Stimulated activated CD4-positive, alpha-beta T cell treated with anti-CD3 and anti-CD28 coated beads, Interleukin-15, amount 100 ng/mL, for 48 hours (primary cell): ENCODE results near the gene MYMX.
"Not testable (repeated sequence)": the region's sequence is repeated elsewhere in the genome, so short reads cannot be mapped to it uniquely, and the experiment has no call there.

Experiments
- DNase-seq, 2 donors: peaks; one replicate each; pipeline ENCODE4 v3.0.0-alpha.2; 2020; ENCODE audit warnings: low read depth in 2 of 2

The MYMX gene

GRCh38 chr6:44216677-44217331 is at the start of gene MYMX:
TSS of gene MYMX (plus strand) at chr6:44216926. CDS start at chr6:44217472, 546 bp downstream.
- DNase-seq = no peak

- DNase-seq = no peak
Measured at GRCh38 chr6:44167567-44167966, 49.2 kb upstream of the MYMX start.

- DNase-seq = no peak
Measured at GRCh38 chr6:44169154-44169553, 47.6 kb upstream of the MYMX start.

DNA sequence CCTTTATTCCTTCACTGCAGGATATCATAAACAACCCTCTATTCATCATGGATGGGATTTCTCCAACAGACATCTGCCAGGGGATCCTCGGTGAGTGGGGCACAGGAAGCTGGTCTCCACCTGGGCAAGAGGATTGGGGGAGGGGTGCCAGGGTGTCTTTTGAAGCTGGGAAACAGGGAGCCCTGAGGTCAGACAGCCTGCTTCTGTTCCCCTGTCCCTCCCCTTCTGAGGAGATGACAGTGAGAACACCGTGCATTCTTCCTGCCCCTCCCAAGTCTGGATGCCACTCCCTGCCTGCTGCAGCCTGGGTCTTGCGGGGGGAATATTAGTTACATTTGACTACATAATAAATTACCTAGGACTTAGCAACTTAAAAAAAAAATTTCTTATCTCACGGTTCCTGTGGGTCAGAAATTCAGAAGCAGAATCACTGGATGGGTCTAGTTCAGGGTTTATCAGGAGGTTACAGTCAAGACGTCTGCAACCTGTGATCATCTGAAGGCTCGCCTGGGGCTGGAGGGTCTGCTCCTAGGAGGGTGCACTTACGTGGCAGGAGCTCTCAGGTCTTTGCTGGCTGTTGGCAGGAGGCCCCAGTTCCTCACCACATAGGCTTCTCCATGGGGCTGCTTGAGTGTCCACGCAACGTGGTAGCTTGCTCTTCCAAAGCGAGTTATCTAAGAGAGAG is 46.7 kb upstream of the MYMX start:
- no peak for DNase-seq

GRCh38 chr6:44171899-44172546 is 44.7 kb upstream of the MYMX start:
- DNase-seq = no peak

GRCh38 chr6:44172731-44173500 is 43.8 kb upstream of the MYMX start:
- peak; percentile 53 to 79 for DNase-seq

- no peak for DNase-seq
Measured at GRCh38 chr6:44176130-44176761, 40.5 kb upstream of the MYMX start.

GRCh38 chr6:44176762-44177509 is 39.8 kb upstream of the MYMX start:
- no peak for DNase-seq

DNA sequence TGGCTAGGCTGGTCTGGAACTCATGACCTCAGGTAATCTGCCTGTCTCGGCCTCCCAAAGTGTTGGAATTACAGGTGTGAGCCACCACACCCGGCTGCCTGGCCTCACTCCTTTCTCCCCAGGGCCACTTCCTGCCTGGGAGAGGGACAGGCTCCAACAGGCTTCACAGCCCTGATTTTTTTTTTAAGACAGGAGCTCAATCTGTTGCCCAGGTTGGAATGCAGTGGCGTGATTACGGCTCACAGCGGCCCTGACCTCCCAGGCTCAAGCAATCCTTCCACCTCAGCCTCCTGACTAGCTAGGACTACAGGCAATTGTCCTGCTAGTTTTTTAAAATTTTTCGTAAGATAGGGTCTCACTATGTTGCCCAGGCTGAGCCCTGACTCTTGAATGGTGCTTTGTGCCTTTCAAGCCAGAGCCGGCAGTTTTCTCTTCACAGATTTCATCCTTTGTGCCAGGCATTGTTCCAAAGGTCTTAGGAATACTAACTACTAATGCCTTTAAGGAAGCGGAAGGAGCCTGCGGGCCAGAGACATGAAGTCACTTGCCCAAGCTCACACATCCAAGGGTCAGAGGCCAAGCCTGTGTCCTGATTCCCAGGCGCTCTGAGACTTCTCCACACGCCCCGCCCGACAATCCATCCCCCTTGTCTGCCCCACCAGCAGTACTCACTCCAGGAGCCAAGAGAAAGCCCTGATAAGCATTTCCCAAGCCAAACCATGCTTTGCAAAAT is 38.9 kb upstream of the MYMX start:
- DNase-seq = no peak

GRCh38 chr6:44178424-44179071 is 38.2 kb upstream of the MYMX start:
- DNase-seq = no peak

- DNase-seq = no peak
Measured at GRCh38 chr6:44179072-44179536, 37.6 kb upstream of the MYMX start.

GRCh38 chr6:44179648-44180047 is 37.1 kb upstream of the MYMX start:
- no peak for DNase-seq

DNA sequence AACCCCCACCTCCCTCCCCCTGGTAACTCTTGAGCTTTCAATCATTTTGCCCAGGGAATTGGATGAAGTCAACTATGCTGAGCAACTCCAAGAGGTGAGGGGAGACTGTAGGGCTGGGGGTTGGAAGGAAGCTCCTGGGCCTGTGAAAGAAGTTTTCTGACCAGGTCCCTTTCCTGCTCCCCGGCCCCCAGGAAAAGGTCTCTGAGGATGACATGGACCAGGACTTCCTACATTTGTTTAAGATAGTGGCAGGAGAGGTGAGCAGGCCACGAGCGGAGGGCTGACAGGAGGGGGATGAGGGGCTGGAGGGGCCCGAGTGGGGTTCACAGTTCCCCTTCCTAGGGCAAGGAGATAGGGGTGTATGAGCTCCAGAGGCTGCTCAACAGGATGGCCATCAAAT is 36.3 kb upstream of the MYMX start:
- no peak for DNase-seq

DNA sequence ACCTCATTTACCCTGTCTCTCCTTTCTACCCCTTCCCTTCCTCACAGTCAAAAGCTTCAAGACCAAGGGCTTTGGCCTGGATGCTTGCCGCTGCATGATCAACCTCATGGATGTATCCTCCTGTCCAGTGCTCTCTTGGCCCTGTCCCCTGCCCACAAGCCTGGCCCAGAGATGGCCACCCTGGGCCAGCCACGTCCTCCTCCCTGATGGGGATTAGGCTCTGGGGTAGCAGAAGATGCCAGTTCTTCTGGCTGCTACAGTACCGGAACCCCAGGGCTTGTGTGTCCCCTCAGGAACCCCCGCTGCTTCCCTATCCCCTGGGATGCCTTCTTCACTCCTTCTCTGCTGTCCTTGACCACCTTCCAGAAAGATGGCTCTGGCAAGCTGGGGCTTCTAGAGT is 35.8 kb upstream of the MYMX start:
- DNase-seq = no peak

GRCh38 chr6:44181784-44182183 is 34.9 kb upstream of the MYMX start:
- DNase-seq = not testable (repeated sequence)

DNA sequence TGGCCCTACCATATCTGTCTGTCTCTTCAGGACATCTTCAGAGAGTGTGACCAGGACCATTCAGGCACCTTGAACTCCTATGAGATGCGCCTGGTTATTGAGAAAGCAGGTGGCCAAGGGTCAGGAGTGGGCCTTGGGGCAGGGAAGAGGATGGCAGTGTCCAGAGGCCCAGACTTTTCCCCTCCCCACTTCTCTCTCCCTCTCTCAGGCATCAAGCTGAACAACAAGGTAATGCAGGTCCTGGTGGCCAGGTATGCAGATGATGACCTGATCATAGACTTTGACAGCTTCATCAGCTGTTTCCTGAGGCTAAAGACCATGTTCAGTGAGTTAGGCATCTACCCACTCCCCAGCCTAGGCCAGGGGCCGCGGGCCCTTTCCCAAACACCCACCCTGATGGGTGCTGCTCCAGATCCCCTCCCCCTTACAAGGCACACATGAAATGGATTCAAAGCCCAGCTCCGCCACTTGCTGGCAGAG is 33.8 kb upstream of the MYMX start:
- DNase-seq = no peak

- no peak for DNase-seq
Measured at GRCh38 chr6:44183783-44184182, 32.9 kb upstream of the MYMX start.

DNA sequence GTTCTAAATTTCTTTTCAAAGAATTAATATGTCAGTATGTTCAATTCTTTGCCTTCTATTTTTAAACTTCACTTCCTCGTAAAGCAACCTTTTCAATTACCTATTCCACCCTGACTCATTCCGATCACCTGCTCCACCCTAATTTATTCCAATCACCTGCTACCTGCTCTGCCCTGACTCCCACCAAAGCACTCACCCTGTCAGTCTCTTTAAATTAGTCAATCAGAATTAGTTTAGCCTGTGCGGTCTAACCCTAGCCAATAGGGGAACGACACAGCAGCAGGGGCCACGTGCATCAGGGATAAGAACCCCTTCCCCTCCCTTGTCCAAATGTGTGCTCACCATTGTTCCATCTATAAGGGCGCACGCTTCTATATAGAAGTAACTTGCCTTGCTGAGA is 31.4 kb upstream of the MYMX start:
- DNase-seq = not testable (repeated sequence)

GRCh38 chr6:44185953-44186634 is 30.6 kb upstream of the MYMX start:
- no peak for DNase-seq
